ENCODE results near the gene EPC2.

GRCh38 chr2:148658807-148659722 is 14.5 kb downstream of the EPC2 start:
- TF ChIP-seq POLR2A (IDR thresholded peaks at IDR 0.05) (no peak), CTCF (IDR thresholded peaks at IDR 0.05) (no peak)
